ENCODE measurements around the gene PLPP6.

Gene PLPP6

GRCh38 chr9:4700932-4701331 is 38.8 kb downstream of the PLPP6 start:
- no peak for TF ChIP-seq GATA3 (IDR thresholded peaks at IDR 0.05; ENCODE audit: low read depth, low read length)
- no peak for TF ChIP-seq GATA2 (IDR thresholded peaks at IDR 0.05; ENCODE audit: low read depth, low read length)

- TF ChIP-seq GATA2 (IDR thresholded peaks at IDR 0.05; ENCODE audit: low read depth, low read length) = no peak
- no peak for TF ChIP-seq GATA3 (IDR thresholded peaks at IDR 0.05; ENCODE audit: low read depth, low read length)
Measured at GRCh38 chr9:4701526-4701925, 39.4 kb downstream of the PLPP6 start.

- no peak for TF ChIP-seq GATA3 (IDR thresholded peaks at IDR 0.05; ENCODE audit: low read depth, low read length)
Measured at GRCh38 chr9:4704129-4704528, 42.0 kb downstream of the PLPP6 start.

GRCh38 chr9:4706021-4706420 is 43.9 kb downstream of the PLPP6 start:
- TF ChIP-seq GATA2 (IDR thresholded peaks at IDR 0.05; ENCODE audit: low read depth, low read length) (no peak), GATA3 (IDR thresholded peaks at IDR 0.05; ENCODE audit: low read depth, low read length) (no peak)

- TF ChIP-seq GATA2 (IDR thresholded peaks at IDR 0.05; ENCODE audit: low read depth, low read length) = no peak
- no peak for TF ChIP-seq GATA3 (IDR thresholded peaks at IDR 0.05; ENCODE audit: low read depth, low read length)
Measured at GRCh38 chr9:4706971-4707622, 45.0 kb downstream of the PLPP6 start.

GRCh38 chr9:4709380-4709779 is 47.3 kb downstream of the PLPP6 start:
- no peak for TF ChIP-seq GATA3 (IDR thresholded peaks at IDR 0.05; ENCODE audit: low read depth, low read length)
- TF ChIP-seq GATA2 (IDR thresholded peaks at IDR 0.05; ENCODE audit: low read depth, low read length) = no peak

- no peak for TF ChIP-seq GATA3 (IDR thresholded peaks at IDR 0.05; ENCODE audit: low read depth, low read length)
- no peak for TF ChIP-seq GATA2 (IDR thresholded peaks at IDR 0.05; ENCODE audit: low read depth, low read length)
Measured at GRCh38 chr9:4713849-4714248, 51.8 kb downstream of the PLPP6 start.

- no peak for TF ChIP-seq GATA2 (IDR thresholded peaks at IDR 0.05; ENCODE audit: low read depth, low read length)
- TF ChIP-seq GATA3 (IDR thresholded peaks at IDR 0.05; ENCODE audit: low read depth, low read length) = no peak
Measured at GRCh38 chr9:4714266-4715016, 52.3 kb downstream of the PLPP6 start.

Measured in SH-SY5Y (cell line).